Stimulated activated CD8-positive, alpha-beta memory T cell treated with anti-CD3 and anti-CD28 coated beads, Interleukin-7, amount 100 ng/mL, for 1 hour (primary cell): Measurements from ENCODE around the gene GALNT10.

Experiments
- DNase-seq, 2 donors: peaks; one replicate each; pipeline ENCODE4 v3.0.0-alpha.2; 2020; ENCODE audit warnings: low read depth in 2 of 2

The GALNT10 gene

DNA sequence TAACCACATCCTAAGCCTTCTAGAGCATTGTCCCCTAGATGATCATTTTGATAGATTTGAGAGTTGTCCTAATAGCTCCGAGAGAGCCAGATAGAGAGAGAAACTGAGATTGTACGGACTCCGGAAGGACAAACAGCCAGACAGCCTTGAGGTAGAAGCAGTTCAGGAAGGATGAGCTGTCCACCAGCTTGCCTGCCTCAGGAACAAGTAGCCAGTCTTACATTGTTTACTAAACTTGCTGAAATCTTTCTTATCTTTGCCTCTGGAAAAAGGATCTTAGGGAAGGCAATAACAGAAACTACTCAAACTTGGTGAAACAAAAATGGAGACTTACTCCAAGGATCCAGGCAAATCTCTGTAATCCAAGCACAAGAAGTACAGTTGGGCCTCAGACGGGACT is 216.3 kb downstream of the GALNT10 start:
- DNase-seq = no peak

DNA sequence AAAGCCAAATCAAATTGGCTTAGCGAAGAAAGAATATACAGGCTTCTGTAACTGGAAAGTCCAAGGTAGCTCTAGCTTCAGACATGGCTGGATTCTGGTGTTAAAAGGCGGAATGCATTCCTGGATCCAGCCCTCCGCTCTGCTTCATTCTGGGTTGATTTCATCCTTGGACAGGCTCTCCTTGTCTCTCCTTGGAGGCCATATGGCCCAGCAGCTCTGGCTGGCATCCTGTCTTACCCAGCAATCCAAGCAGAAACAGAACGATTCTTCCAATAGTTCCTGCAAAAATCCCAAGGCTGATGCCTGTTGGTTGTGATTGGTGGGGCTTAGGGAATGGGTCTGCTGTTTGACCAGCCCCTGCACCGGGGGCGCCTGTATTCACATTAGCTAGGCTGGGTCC is 218.3 kb downstream of the GALNT10 start:
- no peak for DNase-seq

DNA sequence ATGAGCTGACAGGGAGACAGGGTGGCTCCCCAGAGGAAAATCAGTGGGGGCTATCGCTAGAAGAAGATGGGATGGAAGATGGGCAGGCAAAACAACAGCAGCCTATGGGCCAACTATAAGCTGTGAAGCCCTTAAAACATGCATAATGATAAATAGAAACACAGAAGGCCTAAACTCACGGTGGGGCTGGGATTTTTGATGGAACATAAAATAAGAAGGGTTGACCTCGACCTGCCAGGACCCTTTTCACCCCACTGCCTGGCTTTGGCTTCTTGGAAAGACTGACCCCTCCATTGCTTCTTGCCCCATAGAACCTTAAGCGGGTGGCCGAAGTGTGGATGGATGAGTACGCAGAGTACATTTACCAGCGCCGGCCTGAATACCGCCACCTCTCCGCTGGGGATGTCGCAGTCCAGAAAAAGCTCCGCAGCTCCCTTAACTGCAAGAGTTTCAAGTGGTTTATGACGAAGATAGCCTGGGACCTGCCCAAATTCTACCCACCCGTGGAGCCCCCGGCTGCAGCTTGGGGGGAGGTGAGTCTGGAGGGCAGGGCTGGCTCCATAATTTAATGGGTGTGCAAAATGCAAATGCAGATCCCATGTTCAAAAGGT is 218.8 kb downstream of the GALNT10 start:
- DNase-seq = no peak

DNA sequence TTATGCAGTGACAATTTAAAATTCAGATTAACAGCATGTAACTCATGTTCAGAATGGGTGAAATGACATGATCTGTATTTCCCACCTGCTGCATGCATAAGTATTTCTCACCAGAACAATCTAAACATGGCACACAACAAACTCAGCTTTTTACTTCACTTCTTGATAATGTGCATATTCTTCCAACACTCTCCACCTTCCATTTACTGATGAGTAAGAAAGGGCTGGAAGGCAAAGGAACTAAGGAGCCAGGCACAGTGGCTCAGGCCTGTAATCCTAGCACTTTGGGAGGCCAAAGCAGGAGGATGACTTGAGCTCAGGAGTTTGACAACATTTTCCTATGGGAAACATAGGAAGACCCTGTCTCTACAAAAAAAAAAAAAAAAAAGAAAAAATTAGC is 219.5 kb downstream of the GALNT10 start:
- no peak for DNase-seq

DNA sequence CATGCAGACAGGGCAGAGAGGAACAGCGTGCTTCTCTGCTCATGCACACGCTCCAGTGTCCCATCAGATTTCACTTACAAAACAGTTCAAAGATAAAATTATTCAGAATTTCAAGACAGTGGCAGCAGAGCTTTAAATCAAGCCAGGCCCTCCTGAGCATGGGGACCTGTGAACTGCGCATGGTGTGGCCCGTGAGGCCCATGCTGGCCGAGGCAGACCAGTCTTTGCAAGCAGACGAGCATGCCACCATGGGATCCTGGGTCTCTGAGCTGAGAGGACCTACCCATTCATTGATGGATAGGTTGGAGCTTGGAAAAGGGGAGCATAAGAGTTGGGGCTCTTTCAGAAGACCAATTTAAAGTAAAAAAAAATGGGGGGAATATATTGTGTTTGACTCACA is 220.3 kb downstream of the GALNT10 start:
- DNase-seq = no peak

DNA sequence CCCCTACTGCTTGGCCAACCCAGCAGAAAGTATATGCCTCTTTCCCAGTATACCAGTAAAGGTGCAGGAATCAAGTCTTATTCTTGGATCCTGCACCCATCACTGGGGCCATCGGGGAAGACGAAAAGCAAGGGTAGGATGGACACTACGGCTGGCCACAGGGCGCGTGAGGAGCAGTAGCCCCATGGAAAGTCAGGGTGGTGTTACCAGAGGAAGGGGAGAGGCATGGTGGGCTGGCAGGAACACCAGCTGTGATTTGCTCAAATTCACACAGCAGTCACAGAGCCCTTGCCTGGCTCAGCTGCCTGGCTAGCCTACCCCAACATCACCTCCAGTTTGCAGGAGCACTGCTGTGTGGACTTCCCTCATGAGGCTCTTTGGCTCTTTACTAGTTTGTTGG is 220.8 kb downstream of the GALNT10 start:
- DNase-seq = no peak

DNA sequence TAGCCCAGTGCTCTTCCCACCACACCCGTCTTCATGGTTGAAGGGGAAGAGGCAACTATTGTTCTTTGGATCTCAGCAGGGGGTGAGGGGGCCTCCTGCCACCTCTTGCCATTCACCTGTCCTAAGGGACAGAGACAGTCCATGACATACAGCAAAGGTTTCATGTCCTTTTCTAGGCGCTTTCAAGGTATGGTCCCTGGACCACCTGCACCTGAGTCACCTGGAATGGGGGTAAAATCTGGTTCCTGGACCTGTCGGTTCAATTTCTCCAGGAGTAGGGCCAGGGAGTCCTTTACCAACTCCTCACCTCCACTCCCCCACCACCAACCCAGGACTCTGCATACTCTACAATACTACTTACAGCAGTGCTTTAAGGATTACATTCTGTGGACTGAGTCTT is 221.8 kb downstream of the GALNT10 start:
- no peak for DNase-seq

DNA sequence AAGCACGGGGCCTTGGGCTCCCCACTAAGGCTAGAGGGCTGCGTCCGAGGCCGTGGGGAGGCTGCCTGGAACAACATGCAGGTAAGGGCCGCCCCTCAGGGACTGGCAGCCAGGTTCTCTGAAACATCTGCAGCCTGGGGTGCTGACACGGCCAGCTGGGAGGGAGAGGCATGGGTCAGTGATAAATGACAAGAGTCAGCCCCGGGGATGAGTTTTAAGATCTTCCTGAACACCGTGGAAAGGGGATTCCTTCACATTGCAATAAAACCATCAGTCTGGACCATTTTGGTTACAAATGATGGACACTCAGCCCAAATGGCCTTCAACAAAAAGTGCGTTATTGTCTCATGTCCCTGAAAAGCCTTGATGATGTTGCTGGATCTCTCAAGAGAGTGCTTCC is 222.4 kb downstream of the GALNT10 start:
- no peak for DNase-seq

DNA sequence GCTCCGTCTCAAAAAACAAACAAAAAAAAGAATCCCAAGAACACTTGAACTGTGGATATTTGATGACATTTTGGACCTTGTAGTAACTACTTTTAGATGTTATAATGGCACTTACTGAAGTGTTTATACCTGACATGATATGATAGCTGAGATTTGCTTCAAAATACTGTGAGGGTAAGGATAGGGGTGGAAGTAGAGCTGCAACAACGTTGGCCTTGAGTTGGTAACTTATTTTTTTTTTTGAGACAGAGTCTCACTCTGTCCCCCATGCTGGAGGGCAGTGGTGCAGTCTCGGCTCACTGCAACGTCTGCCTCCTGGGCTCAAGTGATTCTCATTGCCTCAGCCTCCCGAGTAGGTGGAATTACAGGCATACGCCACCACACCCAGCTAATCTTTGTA is 224.6 kb downstream of the GALNT10 start:
- no peak for DNase-seq

DNA sequence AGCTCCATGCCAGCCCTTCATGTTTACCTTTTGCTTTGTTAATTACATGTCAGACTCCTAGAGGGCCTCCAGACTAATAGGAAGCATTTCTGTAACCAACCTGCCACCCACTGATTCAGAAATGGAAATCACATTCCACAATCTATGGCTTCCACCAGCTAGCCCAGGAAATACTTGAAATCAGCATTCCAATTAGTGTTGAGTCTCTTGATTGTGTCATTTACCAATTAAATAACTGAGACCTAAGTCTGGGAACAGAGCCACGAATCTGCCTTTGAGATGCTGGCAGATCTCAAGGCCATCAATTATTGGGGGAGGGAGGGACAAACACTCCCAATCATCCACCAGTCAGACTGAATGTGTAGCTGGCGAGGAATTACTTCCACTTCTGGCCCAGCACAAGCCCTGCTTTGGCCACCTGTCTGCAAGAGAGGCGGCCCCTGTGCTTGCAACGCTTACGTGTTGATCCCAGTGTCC is 227.8 kb downstream of the GALNT10 start:
- no peak for DNase-seq

DNA sequence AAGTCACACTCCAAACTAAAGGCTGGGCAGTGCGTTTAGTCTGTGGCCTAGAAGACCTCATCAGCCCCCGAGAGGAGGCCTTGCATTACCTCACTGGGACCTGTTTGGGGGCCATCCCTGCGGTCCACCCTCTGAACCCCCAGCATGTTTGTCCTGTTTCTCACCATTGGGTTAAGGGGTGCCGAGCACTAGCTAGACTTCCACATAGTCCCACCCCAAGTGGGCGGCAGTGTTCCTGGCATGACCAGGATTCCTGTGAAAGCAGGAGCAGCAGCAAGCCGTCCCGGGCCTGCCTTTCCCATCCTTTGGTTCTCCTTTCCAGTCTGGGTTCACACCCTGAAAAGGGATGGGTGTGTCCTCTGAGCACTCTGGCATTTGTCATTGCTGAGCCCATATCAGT is 228.7 kb downstream of the GALNT10 start:
- no peak for DNase-seq

DNA sequence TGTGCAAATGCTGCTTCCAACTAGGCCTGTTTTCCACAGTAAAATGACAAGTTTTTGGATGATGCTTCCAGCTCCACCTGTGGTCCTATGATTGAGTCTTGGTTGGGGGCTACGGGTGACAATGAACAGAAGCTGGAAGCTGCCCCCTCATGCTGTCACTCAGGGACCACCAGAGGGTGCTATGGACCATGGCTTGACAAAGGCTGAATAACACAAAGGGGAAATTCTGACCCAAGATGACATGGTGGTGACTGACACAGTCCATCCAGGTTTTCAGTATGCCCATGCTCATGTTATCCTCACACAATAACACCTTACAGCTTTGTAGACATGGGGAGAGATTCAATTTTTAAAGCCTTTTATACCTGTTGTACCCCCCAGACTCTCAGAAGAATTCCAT is 231.3 kb downstream of the GALNT10 start:
- no peak for DNase-seq

DNA sequence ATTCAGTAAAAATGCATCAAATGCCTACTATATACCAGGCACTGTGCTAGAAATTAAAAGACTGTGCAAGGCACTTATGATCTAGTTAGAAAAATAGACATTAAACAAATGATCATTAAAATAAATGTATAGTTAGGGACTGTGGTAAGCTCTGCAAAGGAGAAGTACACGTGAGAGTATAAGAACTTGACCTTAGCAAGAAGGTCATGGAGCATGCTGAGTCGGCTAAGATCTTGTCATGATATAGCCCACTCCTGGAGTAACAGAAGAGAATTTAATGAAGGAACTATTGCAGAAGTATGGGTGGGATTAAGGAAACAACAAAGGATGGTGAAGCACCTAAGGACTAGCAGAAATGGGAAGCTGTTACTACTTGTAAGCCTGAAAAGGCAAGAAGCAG is 231.8 kb downstream of the GALNT10 start:
- no peak for DNase-seq

DNA sequence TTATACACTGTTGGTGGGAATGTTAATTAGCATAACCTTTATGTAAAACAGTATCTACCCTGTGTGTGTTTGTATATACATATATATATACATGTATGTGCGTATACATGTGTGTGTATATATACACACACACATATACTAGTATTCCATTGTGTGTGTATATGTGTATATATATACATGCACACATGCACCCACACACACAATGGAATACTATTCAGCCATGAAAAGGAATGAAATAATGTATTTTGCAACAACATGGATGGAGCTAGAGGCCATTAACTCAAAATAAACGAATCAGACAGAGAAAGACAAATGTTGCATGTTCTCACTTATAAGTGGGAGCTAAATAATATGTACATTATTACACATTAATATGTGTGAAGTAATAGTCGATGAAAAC is 237.7 kb downstream of the GALNT10 start:
- no peak for DNase-seq

DNA sequence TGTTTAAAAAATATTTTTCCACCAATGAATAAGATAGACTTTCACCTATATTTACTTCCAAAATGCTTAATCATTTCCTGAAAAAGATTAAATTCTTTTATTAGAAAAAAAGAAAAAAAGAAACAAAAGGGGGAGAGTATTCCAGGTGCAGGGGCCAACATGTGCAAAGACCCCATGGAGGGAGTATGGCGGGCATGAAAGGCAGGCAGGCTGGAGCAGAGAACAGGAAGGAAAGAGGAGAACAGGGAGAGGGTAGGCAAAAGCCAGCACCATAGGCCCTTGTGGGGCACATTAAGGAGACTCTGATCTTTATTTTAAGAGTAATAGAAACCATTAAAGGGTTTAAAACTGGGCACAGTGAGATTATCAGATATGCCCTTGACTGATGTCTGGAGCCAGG is 238.8 kb downstream of the GALNT10 start:
- no peak for DNase-seq

DNA sequence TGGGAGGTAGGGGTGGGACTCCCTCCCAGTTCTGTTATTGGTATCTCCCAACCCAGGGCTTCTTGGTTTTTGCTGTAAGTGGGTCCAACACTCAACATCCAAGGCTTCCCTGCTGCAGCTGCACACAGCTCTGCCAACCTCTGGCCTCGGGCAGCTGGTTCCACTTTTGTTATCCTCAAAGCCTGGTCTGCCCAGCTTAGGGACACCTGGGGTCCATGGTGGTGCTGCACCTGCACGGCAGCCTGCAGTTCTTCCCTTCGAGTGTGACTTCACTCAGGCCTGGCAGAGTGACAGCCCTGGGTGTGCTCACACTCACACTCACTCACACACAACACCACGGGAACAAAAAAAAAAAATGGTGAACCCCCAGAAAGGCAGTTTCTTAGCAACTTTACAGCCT is 239.9 kb downstream of the GALNT10 start:
- DNase-seq = no peak

DNA sequence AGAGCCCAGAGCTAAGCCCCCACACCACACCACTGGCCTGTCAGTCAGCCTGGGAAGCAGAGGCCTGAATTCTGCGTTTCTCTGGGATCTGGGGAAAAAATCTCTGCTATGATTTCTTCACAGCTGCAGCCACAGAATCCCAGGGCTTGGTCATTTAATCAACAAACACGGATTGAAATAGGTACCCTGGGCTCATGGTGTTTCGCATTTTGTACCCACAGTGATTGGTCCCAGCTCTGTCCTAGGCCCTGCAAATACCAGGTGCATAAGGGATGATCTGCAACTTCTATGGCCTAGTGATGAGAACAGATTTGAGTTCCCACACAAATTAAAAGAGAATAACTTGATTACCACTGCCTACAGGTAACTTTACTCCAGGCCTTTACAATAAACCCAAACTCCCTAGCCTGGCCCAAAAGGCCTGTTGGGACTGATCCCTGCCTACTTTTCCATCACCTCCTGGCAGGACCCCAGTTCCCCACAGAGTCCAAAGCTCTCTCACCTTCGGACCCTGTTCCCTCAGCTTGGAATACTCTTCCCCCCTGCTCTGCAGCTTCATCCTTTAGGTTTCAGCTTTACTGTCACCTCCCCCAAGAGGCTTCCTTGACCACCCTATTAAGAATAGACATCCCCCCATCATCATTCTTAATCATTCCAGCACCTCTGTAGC is 240.6 kb downstream of the GALNT10 start:
- no peak for DNase-seq

DNA sequence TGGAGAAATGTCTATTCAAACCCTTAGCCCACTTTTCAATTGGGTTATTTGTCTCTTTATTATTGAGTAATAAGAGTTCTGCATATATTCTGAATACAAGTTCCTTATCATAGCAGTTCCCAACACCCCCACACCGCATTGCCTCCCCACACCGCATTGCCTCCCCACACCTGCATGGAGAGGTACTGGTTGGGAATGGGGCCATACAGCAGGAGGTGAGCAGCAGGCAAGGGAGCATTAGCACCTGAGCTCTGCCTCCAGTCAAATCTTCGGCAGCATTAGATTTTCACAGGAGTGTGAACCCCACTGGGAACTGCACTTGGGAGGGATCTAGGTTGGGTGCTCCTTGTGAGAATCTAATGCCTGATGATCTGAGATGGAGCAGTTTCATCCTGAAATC is 244.7 kb downstream of the GALNT10 start:
- no peak for DNase-seq

DNA sequence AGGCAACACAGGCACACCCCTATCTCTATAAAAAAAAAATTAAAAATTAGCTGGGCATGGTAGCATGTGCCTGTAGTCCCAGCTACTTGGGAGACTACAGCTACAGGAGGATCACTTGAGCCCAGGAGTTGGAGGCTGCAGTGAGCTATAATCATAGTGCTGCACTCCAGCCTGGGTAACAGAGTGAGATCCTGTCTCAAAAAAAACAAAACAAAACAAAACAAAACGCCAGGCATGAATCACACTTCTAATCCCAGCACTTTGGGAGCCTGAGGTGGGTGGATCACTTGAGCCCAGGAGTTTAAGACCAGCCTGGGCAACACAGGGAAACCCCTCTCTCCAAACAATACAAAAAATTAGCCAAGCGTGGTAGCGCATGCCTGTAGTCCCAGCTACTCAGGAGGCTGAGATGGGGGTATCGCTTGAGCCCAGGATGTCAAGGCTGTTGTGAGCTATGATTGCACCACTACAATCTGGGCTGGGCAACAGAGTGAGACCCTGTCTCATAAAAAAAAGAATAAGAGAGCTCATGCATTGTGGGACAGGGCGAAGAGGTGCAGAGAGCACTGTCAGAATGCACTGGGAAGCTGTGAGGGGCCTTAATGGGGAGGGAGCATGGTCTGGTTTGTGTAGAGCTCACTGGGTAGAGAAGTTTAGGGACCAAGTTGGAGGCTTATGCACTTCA is 246.9 kb downstream of the GALNT10 start:
- DNase-seq = no peak

DNA sequence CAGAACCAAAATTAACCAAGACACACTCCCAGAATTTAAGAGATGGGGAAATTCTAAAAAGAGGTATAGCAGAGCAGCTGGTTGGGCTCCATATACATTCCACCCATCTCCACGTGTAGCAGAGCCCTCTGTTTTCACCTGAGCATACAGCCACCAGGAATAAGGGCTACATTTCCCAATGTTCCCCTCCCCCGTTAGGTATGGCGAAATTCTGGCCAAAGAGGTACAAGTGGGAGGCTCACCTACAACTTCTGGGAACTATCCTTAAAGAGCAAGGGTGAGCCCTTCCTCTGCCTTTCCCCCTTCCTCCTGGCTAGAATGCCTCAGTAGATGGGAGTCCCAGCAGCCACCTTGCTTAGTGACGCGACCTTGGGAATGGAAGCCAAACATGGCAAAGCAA is 250.0 kb downstream of the GALNT10 start:
- DNase-seq = no peak

DNA sequence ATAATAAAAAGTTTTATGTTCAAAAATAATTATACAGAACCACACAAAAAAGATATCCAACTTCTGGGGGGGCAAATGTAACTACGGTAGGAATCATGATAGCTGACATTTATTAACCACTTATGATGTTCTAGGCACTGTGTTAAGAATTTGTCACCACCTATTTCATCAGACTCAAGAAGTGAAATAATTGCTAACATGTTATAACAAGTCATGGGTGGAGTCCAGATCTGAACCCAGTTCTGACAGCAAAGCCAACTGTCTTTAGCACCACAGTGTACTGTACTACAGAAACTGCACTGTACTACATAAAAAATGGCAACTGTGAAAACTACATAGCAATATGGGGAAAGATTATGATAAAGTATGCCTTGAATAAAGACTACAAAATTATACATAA is 252.3 kb downstream of the GALNT10 start:
- no peak for DNase-seq

DNA sequence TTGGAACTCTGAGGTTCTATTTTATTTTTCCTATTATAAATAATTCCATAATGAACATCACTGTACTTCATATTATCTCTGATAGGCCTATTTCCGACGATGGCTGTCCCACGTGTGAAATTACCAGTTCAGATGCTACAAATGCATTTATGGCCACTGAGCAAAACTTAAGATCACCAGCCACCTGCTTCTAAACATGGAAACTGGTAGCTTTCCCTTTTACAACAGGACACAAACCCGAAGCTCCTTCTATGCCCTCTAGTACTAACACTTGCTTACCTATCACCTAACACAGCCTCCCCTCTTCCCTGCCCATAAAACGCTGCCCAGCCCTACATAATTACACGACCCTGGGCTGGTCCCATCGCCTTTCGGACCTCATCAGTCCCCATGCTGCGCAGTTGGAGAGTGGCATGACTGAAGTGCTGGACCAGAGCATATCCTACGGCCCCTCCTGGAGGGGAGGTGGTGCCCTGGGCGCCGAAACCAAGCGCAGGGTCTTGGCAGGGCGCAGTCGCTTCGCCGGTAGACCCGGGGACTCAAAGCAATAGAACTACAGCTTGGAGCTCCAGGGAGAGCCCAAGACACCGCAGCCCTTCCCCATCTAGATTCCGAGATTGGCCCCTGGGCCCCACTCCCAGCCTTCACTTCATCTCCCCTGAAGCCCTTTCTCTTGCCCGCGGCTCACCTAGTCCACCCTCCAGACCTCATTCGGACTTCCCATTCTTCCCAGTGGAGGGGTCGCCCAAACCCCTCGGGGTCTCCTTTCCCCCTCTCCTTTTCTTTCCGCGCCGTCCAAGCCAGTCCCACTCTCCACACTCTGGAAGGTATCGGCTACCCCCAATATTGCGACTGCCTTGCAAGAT is 254.3 kb downstream of the GALNT10 start:
- no peak for DNase-seq
